Stomach (tissue), 9 donors: Measurements from ENCODE around the gene ITGA1. TPM values are rescaled to one million over a fixed set of nuclear protein-coding genes. Genes with fewer than 3 reads are reported as not detected.
A peak's percentile ranks its signal among the peaks of the same experiment; 100 is the strongest.
"Not testable (repeated sequence)": the region's sequence is repeated elsewhere in the genome, so short reads cannot be mapped to it uniquely, and the experiment has no call there.

Experiments used
- DNase-seq, 2 donors: peaks; one replicate each; pipeline versions ENCODE4 v3.0.0 to v3.0.0-alpha.2; 2013 to 2019
- H3K27ac ChIP-seq, 5 donors: fragments of 200-600 bp in 4 of 5; sonication (generic) in 4 of 5; one replicate each; pipeline ENCODE4 v1.5.1; 2013 to 2019; ENCODE audit warnings: mild to moderate bottlenecking in 1 of 5, moderate library complexity in 1 of 5
- H3K27me3 ChIP-seq, 3 donors: fragments of 200-600 bp; sonication (generic); one replicate each; pipeline ENCODE4 v1.5.1; 2017 to 2019; ENCODE audit warnings: mixed run types in 1 of 3
- H3K36me3 ChIP-seq, 4 donors: fragments of 200-600 bp; sonication (generic); 1 replicate in 3 of 4; 2 replicates in 1 of 4; pipeline ENCODE4 v1.5.1; 2016 to 2019
- H3K4me1 ChIP-seq, 4 donors: fragments of 200-600 bp; sonication (generic); one replicate each; pipeline ENCODE4 v1.5.1; 2016 to 2019
- H3K4me3 ChIP-seq, 4 donors: fragments of 200-600 bp; sonication (generic) in 3 of 4; one replicate each; pipeline ENCODE4 v1.5.1; 2016 to 2019; ENCODE audit warnings: mild to moderate bottlenecking in 1 of 4
- H3K9me3 ChIP-seq, 4 donors: fragments of 200-600 bp; sonication (generic); one replicate each; pipeline ENCODE4 v1.5.1; 2016 to 2019
- EP300 ChIP-seq: sonication (generic); formaldehyde crosslinking; IDR thresholded peaks from one replicate; pipeline ENCODE4 v1.6.1; 2017; ENCODE audit warnings: antibody characterized with exemption
- POLR2A ChIP-seq, 4 donors: fragments of 450-650 bp; IDR thresholded peaks; one replicate each; pipeline ENCODE4 v1.6.1; 2016; ENCODE audit warnings: antibody characterized with exemption in 4 of 4, control low read depth in 2 of 4, mild to moderate bottlenecking in 1 of 4, moderate library complexity in 1 of 4
- POLR2AphosphoS5 ChIP-seq, 3 donors: sonication (generic); formaldehyde crosslinking; IDR thresholded peaks; one replicate each; pipeline ENCODE4 v1.6.1; 2016; ENCODE audit warnings: antibody characterized with exemption in 3 of 3
- WGBS, 5 donors: extraction: QIAGEN DNeasy Blood & Tissue Kit in 3 of 5; methylation state at CpG; one replicate each; pipeline versions ENCODE4 v1.1.5 to v1.1.7; 2013 to 2018; 5-methylcytosine and 5-hydroxymethylcytosine counted together
- intact Hi-C: fragments of 100-400 bp; cut with DNase I; formaldehyde crosslinking; loops from one replicate; pipeline ENCODE4 v1.15.1; 2023; ENCODE audit warnings: low total_unique reads
- polyA plus RNA-seq, 3 donors: library from polyadenylated mRNA; stranded (reverse); fragments of 200-250 nt; gene quantifications; one replicate each; pipeline ENCODE4 v1.2.3, GENCODE V29; 2013
- total RNA-seq, 5 donors: library from RNA; depleted of rRNA; stranded (reverse); fragments of >200 nt; gene quantifications; one replicate each; pipeline versions ENCODE4 v1.1.0 to v1.2.3, GENCODE V29; 2014 to 2016
- TF ChIP-seq, protein P1 (sequence below), 7 experiments: fragments of 450-650 bp in 4 of 7; fragments of 200-600 bp in 3 of 7; sonication (generic) in 3 of 7; IDR thresholded peaks; one replicate each; pipeline ENCODE4 v1.5.1; 2016 to 2019; ENCODE audit warnings: antibody characterized with exemption in 7 of 7, control low read depth in 2 of 7, mild to moderate bottlenecking in 1 of 7
- donor health status: healthy with polysubstance abuse.
- donor health status: Bipolar disorder and iron deficiency.
- donor health status: healthy.

Gene ITGA1
- total and polyA plus RNA-seq, 8 donors: 2.7 to 507 (median 77.0) TPM

DNA sequence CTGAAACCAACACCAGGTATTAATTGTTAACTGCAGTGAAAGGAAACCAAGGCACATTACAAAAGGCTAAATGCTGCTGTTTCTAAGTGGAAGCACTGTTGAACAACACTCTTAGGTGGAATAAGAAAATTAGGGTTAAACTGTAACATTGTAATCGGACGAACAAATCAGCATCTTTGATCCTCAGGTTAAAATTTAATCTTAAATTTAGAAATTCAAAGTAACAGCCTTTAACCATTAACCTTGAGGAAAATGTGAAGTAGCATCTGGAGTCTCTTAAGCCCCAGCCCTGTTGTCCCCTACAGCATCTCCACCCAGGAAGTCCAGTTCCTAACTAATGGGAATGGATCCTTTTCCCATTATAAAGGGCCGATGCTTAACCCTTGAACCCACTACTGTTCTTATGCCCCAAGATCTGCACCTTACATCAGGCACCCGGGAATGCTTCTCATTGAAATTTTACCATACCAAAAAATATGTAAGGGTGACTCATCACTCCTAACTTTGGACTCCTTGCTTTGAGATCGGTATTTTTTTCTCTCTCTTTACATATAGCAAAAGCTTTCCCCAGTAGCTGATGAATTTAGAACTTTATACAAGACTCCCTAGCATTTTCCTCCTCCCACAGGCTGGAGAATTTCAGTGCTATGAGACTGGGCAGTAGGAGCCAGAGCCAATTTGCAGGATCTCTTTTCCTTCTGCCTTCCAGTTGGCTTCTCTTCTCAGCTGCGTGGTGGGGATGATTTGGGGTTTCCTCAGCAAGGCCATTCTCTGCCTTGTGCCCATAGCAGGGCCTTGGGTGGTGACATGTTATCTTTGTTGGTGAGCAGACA, 169.4 kb downstream of the ITGA1 start:
- TF ChIP-seq POLR2AphosphoS5 (IDR thresholded peaks at IDR 0.05) (no peak), EP300 (no peak)
- H3K36me3 ChIP-seq: peaks cover 4 to 29% (median 21%) of the 10 kb centered on the region in 4 donors
- no peak for DNase-seq
- H3K27ac ChIP-seq: no peak overlapping the region
- intact Hi-C loops: no loop called here
- no peaks in the 10 kb centered on the region for H3K9me3 ChIP-seq
- H3K4me1 ChIP-seq: no peaks in the 10 kb centered on the region
- H3K27me3 ChIP-seq: no peaks in the 10 kb centered on the region
- H3K4me3 ChIP-seq: no peak overlapping the region
- WGBS, 5 donors: 72 to 85% (median 79%) methylated on average over 6 of the region's 6 CpGs

DNA sequence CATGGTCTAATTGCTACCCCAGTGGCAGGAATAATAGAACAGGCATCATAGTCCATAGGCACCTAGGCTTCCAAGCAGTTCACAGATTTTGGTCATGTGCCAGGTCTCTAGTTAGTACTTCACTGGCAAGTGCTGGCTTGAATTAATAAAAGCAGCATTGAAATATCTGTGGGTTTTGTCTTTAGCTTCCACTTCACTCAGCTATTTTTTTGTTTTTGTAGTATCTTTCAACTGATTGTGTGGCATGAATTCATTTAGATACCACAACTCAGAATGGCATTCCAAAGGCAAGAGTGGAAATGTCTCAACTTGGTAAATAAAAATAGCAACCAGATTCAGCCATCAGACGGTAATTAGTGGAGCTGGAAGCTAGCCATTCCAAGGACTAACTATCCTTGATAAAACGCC, 173.6 kb downstream of the ITGA1 start:
- intact Hi-C loops: no loop called here
- Histone ChIP-seq H3K27ac (no peak overlapping the region), H3K36me3 (peaks cover 4 to 5% (median 4%) of the 10 kb centered on the region in 4 donors), H3K4me3 (no peak overlapping the region), H3K27me3 (no peaks in the 10 kb centered on the region), H3K9me3 (no peaks in the 10 kb centered on the region), H3K4me1 (no peaks in the 10 kb centered on the region)
- no peak for TF ChIP-seq EP300
- no peak for TF ChIP-seq POLR2A (IDR thresholded peaks at IDR 0.05)
- TF ChIP-seq, protein P1, sequence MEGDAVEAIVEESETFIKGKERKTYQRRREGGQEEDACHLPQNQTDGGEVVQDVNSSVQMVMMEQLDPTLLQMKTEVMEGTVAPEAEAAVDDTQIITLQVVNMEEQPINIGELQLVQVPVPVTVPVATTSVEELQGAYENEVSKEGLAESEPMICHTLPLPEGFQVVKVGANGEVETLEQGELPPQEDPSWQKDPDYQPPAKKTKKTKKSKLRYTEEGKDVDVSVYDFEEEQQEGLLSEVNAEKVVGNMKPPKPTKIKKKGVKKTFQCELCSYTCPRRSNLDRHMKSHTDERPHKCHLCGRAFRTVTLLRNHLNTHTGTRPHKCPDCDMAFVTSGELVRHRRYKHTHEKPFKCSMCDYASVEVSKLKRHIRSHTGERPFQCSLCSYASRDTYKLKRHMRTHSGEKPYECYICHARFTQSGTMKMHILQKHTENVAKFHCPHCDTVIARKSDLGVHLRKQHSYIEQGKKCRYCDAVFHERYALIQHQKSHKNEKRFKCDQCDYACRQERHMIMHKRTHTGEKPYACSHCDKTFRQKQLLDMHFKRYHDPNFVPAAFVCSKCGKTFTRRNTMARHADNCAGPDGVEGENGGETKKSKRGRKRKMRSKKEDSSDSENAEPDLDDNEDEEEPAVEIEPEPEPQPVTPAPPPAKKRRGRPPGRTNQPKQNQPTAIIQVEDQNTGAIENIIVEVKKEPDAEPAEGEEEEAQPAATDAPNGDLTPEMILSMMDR (IDR thresholded peaks at IDR 0.05): no peak
- no peak for TF ChIP-seq POLR2AphosphoS5 (IDR thresholded peaks at IDR 0.05)
- WGBS, 5 donors: 34 to 59% (median 46%) methylated on average over 2 of the region's 2 CpGs
- peak in 1 of 2 donors; percentile 26 for DNase-seq

GRCh38 chr5:52963636-52964035, 175.9 kb downstream of the ITGA1 start:
- Histone ChIP-seq H3K27me3 (no peaks in the 10 kb centered on the region), H3K4me1 (no peaks in the 10 kb centered on the region), H3K27ac (no peak overlapping the region), H3K36me3 (no peaks in the 10 kb centered on the region), H3K9me3 (no peaks in the 10 kb centered on the region), H3K4me3 (no peak overlapping the region)
- DNase-seq: no peak
- intact Hi-C loops: no loop called here
- TF ChIP-seq POLR2AphosphoS5 (IDR thresholded peaks at IDR 0.05) (no peak), POLR2A (IDR thresholded peaks at IDR 0.05) (no peak), EP300 (no peak)
- TF ChIP-seq, protein P1 (IDR thresholded peaks at IDR 0.05): no peak
- WGBS, 5 donors: 95 to 100% (median 100%) methylated on average over 1 of the region's 1 CpG

- TF ChIP-seq EP300 (no peak), POLR2A (IDR thresholded peaks at IDR 0.05) (no peak), POLR2AphosphoS5 (IDR thresholded peaks at IDR 0.05) (no peak)
- TF ChIP-seq, protein P1 (IDR thresholded peaks at IDR 0.05): no peak
- no peak overlapping the region for H3K4me3 ChIP-seq
These were observed 176.4 kb downstream of the ITGA1 start for GRCh38 chr5:52964138-52964537.

GRCh38 chr5:52976157-52976556, 188.4 kb downstream of the ITGA1 start:
- WGBS, 5 donors: 80 to 93% (median 86%) methylated on average over 5 to 7 of the region's 7 CpGs
- not testable (repeated sequence) for H3K27ac ChIP-seq
- peaks cover 0 to 16% (median 7%) of the 10 kb centered on the region in 4 donors for H3K9me3 ChIP-seq

More at GRCh38 chr5:52964138-52964537, 176.4 kb downstream of the ITGA1 start:
- Histone ChIP-seq H3K9me3 (no peaks in the 10 kb centered on the region), H3K27me3 (no peaks in the 10 kb centered on the region), H3K36me3 (no peaks in the 10 kb centered on the region), H3K4me1 (no peaks in the 10 kb centered on the region), H3K27ac (no peak overlapping the region)
- intact Hi-C loops: no loop called here
- 86 to 100% (median 93%) methylated on average over 1 of the region's 1 CpG for WGBS, 5 donors
- DNase-seq: no peak

More at GRCh38 chr5:52976157-52976556, 188.4 kb downstream of the ITGA1 start:
- DNase-seq, H3K4me3 ChIP-seq, H3K27me3 ChIP-seq, H3K4me1 ChIP-seq, intact Hi-C loops, H3K36me3 ChIP-seq: not testable (repeated sequence)
